OCI-LY3 (cell line): ENCODE results near the gene PPP2R2D.
"Not testable (repeated sequence)": the region's sequence is repeated elsewhere in the genome, so short reads cannot be mapped to it uniquely, and the experiment has no call there.

ENCODE experiments used
- H2AFZ ChIP-seq: fragments of 200-600, 300-600 bp; shearing (Covaris generic); 2 replicates; pipeline ENCODE4 v1.6.0; 2014; ENCODE audit warnings: antibody characterized with exemption, low read depth, low read length
- H3K27ac ChIP-seq: fragments of 200-600, 300-600 bp; sonication (generic); 2 replicates; pipeline ENCODE4 v1.5.1; 2014; ENCODE audit warnings: mild to moderate bottlenecking, low read length, moderate library complexity, mixed read lengths
- H3K27me3 ChIP-seq: fragments of 200-600, 300-600 bp; sonication (generic); 2 replicates; pipeline ENCODE4 v1.6.1; 2014; ENCODE audit warnings: low read depth, low read length, mixed read lengths
- H3K36me3 ChIP-seq: fragments of 200-600, 300-600 bp; sonication (generic); replicated peaks from 2 replicates; pipeline ENCODE3; 2014; ENCODE audit warnings: low read depth, low read length, mixed read lengths
- H3K4me1 ChIP-seq: fragments of 300-600, 200-600 bp; sonication (generic); 2 replicates; pipeline ENCODE4 v1.6.1; 2014; ENCODE audit warnings: low read length, mixed read lengths
- H3K4me2 ChIP-seq: fragments of 200-600, 300-600 bp; sonication (generic); 2 replicates; pipeline ENCODE4 v1.6.1; 2014; ENCODE audit warnings: low read length, mixed read lengths
- H3K4me3 ChIP-seq: fragments of 300-600, 200-600 bp; sonication (generic); 2 replicates; pipeline ENCODE4 v1.5.1; 2014; ENCODE audit warnings: antibody characterized with exemption, mild to moderate bottlenecking, low read length, moderate library complexity
- H3K79me2 ChIP-seq: fragments of 300-600, 200-600 bp; shearing (Covaris generic); 2 replicates; pipeline ENCODE4 v1.6.1; 2014; ENCODE audit warnings: mild to moderate bottlenecking, low read length, mixed read lengths
- H3K9ac ChIP-seq: fragments of 300-600, 200-600 bp; shearing (Covaris generic); 2 replicates; pipeline ENCODE4 v1.6.0; 2014; ENCODE audit warnings: mild to moderate bottlenecking, low read length, moderate library complexity
- H3K9me3 ChIP-seq: fragments of 200-600, 300-600 bp; shearing (Covaris generic); 2 replicates; pipeline ENCODE4 v1.6.1; 2014; ENCODE audit warnings: low read length, mixed read lengths; ENCODE audit not compliant: insufficient read depth
- H4K20me1 ChIP-seq: fragments of 200-600, 300-600 bp; sonication (generic); 2 replicates; pipeline ENCODE4 v1.6.1; 2016; ENCODE audit warnings: low read length, mixed read lengths; ENCODE audit not compliant: insufficient read depth
- EZH2phosphoT487 ChIP-seq: fragments of 200-600 bp; shearing (Covaris generic); IDR thresholded peaks from 2 replicates; pipeline ENCODE4 v1.6.1; 2018; ENCODE audit warnings: antibody characterized with exemption, mixed run types, low read depth
- TF ChIP-seq, protein P1 (sequence below): fragments of 200-600, 300-600 bp; sonication (generic); IDR thresholded peaks from 2 replicates; pipeline ENCODE4 v1.5.1; 2014; ENCODE audit warnings: antibody characterized with exemption, low read length, low read depth

The PPP2R2D gene

DNA sequence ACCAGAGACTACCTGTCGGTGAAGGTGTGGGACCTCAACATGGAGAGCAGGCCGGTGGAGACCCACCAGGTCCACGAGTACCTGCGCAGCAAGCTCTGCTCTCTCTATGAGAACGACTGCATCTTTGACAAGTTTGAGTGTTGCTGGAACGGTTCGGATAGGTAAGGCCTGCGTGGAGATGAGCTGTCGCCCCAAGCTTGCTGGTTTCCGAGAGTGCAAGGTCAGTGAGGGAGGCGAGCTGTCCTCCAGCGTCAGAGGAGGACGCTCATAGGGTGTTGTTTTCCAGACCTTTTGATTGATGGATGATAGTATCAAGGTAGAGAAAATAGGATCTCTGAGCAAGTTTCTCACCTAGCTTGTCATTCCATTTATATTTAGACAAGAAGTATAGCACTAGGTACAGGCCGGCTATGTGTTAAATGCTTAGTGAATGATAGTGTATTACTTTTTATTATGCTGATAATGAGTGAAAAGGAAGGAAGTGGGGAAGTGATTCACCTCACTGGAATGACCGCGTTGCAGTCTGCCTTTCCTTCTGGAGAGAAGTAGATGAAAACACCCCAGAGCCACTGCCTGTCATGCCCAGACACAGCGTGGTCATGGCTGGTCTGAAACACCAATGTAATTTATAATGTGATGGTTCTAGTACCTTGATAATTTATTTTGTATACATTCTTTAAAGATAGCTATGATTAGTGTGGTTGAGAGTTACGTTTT lies 47.0 kb downstream of the PPP2R2D start:
- H3K27me3 ChIP-seq: no peaks in the 10 kb centered on the region
- no peak overlapping the region for H3K27ac ChIP-seq
- H3K4me1 ChIP-seq: no peaks in the 10 kb centered on the region
- H3K36me3 ChIP-seq: peaks cover 25% of the 10 kb centered on the region
- no peaks in the 10 kb centered on the region for H3K79me2 ChIP-seq
- H3K9me3 ChIP-seq: no peaks in the 10 kb centered on the region
- H3K4me3 ChIP-seq: no peak overlapping the region
- H3K9ac ChIP-seq: no peak overlapping the region
- no peak overlapping the region for H3K4me2 ChIP-seq
- H2AFZ ChIP-seq: no peak overlapping the region
- TF ChIP-seq, protein P1, sequence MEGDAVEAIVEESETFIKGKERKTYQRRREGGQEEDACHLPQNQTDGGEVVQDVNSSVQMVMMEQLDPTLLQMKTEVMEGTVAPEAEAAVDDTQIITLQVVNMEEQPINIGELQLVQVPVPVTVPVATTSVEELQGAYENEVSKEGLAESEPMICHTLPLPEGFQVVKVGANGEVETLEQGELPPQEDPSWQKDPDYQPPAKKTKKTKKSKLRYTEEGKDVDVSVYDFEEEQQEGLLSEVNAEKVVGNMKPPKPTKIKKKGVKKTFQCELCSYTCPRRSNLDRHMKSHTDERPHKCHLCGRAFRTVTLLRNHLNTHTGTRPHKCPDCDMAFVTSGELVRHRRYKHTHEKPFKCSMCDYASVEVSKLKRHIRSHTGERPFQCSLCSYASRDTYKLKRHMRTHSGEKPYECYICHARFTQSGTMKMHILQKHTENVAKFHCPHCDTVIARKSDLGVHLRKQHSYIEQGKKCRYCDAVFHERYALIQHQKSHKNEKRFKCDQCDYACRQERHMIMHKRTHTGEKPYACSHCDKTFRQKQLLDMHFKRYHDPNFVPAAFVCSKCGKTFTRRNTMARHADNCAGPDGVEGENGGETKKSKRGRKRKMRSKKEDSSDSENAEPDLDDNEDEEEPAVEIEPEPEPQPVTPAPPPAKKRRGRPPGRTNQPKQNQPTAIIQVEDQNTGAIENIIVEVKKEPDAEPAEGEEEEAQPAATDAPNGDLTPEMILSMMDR: no peak
- no peak for TF ChIP-seq EZH2phosphoT487
- H4K20me1 ChIP-seq: no peaks in the 10 kb centered on the region

DNA sequence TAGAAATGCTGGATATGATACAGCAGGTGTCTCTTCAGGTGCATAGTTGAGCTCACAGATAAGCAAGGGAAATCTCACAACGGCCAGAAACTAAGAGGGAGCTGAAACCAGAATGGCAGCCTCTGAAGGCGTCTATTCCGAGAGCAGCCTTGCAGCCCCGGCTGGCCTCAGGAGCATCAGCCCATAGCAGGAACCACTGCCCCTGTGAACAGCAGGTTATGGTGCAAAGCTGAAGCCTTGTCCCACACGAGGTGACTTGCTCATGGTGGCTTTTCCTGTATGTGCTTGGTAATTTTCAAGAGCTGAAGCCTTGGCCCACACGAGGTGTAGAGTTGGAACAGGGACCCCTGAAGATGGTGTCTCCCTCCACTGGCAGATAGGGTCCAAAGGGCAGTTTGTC lies 47.7 kb downstream of the PPP2R2D start:
- Histone ChIP-seq H3K36me3 (peaks cover 25% of the 10 kb centered on the region), H3K27ac (no peak overlapping the region), H3K9ac (no peak overlapping the region), H3K27me3 (no peaks in the 10 kb centered on the region), H4K20me1 (no peaks in the 10 kb centered on the region), H3K4me1 (no peaks in the 10 kb centered on the region), H3K4me3 (no peak overlapping the region), H3K4me2 (no peak overlapping the region), H2AFZ (no peak overlapping the region), H3K9me3 (no peaks in the 10 kb centered on the region), H3K79me2 (no peaks in the 10 kb centered on the region)
- TF ChIP-seq, protein P1: no peak
- no peak for TF ChIP-seq EZH2phosphoT487

DNA sequence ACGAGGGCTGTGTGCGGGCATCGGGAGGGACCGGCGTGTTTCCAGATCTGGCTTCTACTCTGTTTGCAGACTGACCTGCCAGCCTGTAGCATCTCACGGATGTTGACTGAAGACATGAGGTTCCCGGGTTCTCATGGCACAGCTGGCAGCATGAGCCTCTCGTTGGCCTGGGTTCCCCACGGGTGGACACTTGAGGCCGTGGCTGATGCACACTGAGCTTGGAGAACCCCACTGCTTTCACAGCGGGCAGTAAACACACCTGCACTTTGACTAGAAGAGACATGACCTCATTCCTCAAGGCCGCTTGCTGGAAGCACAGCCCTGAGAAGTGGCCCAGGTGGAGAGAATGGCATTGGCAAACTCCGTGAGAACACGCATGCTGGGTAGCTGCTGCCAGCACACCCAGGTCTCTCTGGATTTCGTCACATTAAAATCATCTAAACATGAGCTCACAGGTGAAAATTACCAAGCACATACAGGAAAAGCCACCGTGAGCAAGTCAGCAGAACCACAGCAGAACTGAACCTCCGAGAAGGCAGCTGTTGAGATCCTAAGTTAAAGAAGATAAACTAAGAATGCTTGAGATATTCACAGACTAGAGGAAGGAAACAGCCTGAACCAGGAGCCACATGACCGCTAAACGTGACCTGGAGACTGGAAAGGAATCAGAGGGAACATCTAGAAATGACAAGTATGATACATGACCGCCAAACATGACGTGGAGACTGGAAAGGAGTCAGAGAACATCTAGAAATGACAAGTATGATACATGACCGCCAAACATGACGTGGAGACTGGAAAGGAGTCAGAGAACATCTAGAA lies 48.4 kb downstream of the PPP2R2D start:
- no peaks in the 10 kb centered on the region for H4K20me1 ChIP-seq
- H2AFZ ChIP-seq: no peak overlapping the region
- TF ChIP-seq EZH2phosphoT487: no peak
- TF ChIP-seq, protein P1: no peak
- H3K4me3 ChIP-seq: no peak overlapping the region
- H3K9me3 ChIP-seq: no peaks in the 10 kb centered on the region
- H3K9ac ChIP-seq: no peak overlapping the region
- no peaks in the 10 kb centered on the region for H3K4me1 ChIP-seq
- H3K27ac ChIP-seq: no peak overlapping the region
- H3K36me3 ChIP-seq: peaks cover 25% of the 10 kb centered on the region
- no peak overlapping the region for H3K4me2 ChIP-seq
- no peaks in the 10 kb centered on the region for H3K27me3 ChIP-seq
- H3K79me2 ChIP-seq: no peaks in the 10 kb centered on the region

DNA sequence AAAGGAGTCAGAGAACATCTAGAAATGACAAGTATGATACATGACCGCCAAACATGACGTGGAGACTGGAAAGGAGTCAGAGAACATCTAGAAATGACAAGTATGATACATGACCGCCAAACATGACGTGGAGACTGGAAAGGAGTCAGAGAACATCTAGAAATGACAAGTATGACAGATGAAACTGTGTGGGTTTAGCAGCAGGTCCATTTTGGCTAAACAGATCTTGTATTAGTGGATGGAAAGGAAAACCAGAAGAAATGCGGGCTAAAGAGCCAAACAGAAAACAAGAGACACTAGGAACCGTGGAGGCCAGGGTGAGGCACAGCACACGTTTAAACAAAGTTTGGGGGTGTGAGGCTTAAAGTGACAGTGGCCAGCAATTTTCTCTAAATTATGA lies 49.1 kb downstream of the PPP2R2D start:
- not testable (repeated sequence) for H2AFZ ChIP-seq, H3K79me2 ChIP-seq, H3K4me1 ChIP-seq, H4K20me1 ChIP-seq, H3K27me3 ChIP-seq, H3K4me2 ChIP-seq, H3K9ac ChIP-seq, H3K9me3 ChIP-seq, H3K4me3 ChIP-seq, H3K27ac ChIP-seq
- peaks cover 25% of the 10 kb centered on the region for H3K36me3 ChIP-seq
